Activated T-cell treated with anti-CD3 and anti-CD28 coated beads, Interleukin-2, amount 50 U/mL, for 1 hour (primary cell): ENCODE measurements around the gene MMP1.

ENCODE experiments used
- DNase-seq: peaks from one replicate; pipeline ENCODE4 v3.0.0-alpha.2; 2020

Gene MMP1

DNA sequence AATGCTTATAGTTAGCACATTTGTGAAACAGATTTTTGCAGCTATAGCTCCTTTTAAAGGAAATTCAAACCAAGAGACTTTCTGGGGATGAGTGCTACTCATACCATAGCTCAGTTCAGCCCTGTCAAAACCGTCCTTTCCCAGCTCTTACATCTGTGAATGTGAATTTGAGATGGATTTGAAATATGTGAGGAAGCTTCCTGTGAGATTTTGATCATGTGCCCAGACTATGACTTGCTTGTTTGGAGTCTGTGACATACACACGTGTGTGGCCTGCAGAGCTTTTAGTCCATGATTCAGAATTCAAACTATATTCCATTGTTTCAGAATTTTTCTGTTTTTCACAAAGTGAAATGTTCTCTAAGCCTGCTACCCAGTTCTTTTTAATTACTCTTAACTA lies 4.4 kb upstream of the MMP1 start:
- DNase-seq: no peak

GRCh38 chr11:102800767-102801166 lies 2.8 kb upstream of the MMP1 start:
- DNase-seq: no peak

GRCh38 chr11:102799681-102800340 lies 1.9 kb upstream of the MMP1 start:
- no peak for DNase-seq

DNA sequence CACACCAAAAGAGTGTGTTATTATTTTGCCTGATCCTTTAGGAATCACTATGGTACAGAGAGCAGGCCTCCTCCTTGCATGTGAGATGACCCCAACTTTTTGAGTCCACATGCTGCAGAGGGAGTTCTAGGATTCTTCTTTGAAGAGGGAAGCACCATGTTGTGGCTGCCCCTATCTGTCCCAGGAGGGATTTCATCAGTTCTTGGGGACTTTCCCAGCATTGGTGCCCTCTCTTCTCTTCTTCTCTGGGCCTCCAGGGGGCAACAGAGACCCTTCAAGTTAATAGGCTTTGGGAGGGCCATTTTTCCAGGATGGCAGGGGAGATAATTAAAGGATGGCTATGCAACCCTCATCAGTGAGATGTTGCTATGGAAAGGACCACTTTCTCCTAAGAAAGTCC lies 3.6 kb downstream of the MMP1 start:
- no peak for DNase-seq

GRCh38 chr11:102793677-102794290 lies 4.2 kb downstream of the MMP1 start:
- DNase-seq: no peak

DNA sequence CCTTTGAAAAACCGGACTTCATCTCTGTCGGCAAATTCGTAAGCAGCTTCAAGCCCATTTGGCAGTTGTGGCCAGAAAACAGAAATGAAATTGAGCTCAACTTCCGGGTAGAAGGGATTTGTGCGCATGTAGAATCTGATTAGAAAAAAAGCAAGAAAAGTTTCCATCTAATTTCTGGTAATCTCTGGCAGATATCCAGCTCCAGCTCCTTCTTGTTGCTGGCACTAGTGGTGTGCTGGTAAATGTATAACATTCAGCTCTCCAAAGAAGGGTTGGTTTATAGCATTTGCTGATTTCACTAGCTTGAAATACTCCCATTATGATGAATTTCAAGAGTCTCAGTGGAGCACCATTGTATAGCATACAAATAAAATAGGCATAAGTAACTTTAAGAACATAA lies 5.4 kb downstream of the MMP1 start:
- DNase-seq: no peak

DNA sequence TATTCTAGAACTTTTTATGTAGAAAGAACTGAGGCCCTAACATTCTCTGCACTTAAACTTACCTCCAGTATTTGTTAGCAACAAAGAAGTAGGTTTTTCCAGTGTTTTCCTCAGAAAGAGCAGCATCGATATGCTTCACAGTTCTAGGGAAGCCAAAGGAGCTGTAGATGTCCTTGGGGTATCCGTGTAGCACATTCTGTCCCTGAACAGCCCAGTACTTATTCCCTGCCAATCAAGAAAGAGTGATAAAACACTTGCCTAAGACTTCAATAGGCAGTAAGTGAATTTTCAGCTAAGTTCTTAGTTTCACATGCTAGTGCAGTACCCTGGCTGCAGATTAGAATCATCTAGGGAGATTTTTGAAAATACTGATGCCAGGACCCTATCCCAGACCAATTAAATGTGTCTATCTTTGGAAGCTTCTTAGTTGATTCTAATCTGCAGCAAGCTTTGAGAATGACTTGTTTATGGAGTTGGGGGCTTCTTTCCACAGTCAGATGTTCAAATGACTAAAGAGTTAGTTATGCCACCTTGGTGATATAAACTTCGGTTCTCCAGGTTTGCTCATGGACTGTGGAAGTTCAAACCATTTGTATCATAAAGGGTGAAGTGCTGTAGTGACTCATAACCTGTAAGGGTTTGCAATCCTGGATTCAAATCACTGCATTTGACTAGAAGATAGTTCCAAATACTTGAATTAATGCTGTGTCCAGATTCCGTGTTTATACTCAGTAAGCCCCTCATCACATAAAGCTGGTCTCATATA lies 6.5 kb downstream of the MMP1 start:
- no peak for DNase-seq

DNA sequence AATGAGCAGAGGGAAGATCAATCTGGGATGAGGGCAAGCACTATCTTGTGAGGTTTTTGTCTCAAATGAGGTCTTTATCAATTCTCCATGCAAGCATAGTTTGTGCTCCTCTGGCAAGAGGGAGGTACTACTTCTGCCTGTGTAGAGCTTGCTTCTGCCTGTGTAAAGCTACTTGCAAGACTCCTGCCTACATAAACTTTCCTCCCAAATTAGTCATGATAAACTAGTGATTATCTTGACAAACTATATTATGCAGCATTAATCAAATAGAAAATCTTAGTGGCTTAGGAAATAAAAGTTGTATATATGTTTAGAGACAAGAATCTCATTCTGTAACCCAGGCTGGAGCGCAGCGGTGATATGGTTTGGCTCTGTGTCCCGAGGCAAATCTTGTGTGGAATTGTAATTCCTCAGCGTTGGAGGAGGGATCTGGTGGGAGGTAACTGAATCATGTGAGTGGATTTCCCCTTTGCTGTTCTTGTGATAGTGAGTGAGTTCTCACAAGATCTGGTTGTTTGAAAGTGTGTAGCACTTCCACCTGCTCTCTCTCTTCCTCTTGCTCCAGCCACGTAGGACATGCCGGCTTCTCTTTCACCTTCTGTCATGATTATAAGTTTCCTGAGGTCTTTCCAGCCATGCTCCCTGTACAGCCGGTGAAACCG lies 9.5 kb downstream of the MMP1 start:
- no peak for DNase-seq

GRCh38 chr11:102784380-102784779 lies 13.6 kb downstream of the MMP1 start:
- no peak for DNase-seq

- DNase-seq: no peak
Measured at GRCh38 chr11:102783720-102784119, 14.2 kb downstream of the MMP1 start.

- DNase-seq: no peak
Measured at GRCh38 chr11:102783016-102783415, 14.9 kb downstream of the MMP1 start.

- DNase-seq: no peak
Measured at GRCh38 chr11:102781676-102782075, 16.3 kb downstream of the MMP1 start.

DNA sequence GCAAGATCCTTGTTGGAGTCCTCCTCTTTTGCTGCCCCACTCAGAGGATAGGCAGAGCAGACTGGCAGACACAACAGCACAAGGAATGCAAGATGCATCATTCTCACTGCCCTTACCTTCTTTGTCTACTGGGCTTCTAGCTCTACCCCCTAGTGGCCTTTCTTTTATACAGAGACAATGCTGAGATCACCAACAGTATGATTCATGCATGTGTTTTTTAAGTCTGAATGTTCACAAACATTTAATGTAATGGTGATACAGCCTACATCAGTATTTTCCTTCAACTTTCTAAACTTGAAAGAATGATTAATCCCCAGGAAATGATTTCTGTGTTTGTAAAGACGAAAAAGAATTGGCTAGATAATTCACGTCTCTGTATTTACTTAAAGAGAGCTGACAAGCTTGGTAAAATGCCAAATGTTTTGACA lies 17.5 kb downstream of the MMP1 start, which contains the start of gene MMP10:
Gene MMP10, minus strand, starts transcription at position 138 of the 428 bp plus-strand sequence. Its CDS starts 37 bp downstream, at position 101.
- no peak for DNase-seq

- no peak for DNase-seq
Measured at GRCh38 chr11:102776454-102776853, 21.5 kb downstream of the MMP1 start.

DNA sequence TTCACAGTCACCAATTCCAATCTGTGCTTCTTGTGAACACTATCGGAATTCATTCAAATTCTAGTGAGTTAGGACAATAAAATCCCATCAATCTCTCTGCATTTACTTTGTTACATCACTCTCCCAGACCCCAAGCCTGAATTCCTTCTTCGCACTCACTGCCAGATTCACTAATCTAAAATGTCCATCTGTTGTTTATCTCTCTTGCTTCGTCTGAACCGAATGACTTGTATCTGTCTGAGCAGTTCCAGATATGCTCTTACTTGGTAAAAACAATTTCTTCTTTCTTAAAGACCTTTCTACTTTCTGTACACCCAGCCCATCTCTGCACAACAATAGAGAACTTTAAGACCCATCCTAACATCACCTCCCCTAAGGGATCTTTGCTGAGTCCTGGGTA lies 24.6 kb downstream of the MMP1 start:
- no peak for DNase-seq

GRCh38 chr11:102771351-102771750 lies 26.6 kb downstream of the MMP1 start:
- DNase-seq: no peak

DNA sequence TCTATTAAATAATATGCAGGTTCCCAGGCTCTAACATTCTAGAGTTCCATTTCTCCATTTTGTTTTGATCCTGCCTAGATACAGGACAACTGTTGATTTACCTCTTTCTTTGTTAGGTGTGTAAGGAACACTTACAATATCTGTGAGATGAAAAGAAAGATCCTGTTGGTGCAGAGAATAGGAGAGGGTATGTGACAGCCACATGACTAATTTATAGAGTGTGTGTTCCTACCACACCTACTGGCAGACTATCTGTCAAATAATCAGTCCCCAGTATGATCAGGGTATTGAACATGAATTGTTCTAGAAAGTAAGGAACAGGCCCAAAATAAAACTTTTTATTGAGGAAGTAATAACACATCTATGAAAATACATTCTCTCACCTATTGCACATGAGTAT lies 27.8 kb downstream of the MMP1 start:
- no peak for DNase-seq

DNA sequence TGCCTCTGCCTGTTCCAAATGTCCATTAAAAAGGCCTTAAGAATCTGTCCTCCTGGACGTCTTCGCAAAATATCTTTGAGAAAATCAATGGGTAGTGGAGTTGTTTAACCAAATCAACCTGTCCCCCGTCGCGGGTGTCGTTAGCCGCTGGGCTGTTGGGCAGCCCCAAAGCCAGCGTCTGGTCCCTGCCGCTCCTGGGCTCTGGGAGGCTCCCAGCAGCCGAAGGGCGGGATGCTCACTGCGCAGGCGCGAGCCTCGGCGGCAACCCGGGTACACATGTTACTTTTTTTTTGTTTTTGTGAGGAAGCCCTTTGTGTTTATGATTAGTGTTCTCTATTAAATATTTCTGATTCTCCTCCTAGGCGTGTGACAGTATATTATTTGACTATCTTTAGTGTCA lies 30.2 kb downstream of the MMP1 start:
- DNase-seq: no peak

- no peak for DNase-seq
Measured at GRCh38 chr11:102763440-102763839, 34.5 kb downstream of the MMP1 start.

DNA sequence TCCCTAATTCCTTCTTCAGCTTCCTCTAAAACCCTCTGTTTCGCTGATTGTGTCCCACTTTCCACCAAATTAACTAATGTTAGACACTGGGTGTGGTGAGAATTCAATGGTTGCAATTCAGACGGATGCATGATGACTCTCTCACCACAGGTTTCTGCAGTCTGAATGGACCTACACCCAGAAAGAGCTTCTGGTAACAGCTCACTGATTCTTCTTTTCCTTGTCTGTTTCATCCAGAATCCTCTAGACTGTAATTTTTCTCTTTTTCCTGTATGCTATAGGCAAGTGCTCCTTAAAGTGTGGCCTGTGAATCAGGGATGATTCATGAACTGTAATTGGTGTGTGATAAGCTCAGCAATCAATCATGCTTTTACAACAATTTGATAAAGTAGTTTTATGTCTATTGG lies 35.6 kb downstream of the MMP1 start:
- no peak for DNase-seq

DNA sequence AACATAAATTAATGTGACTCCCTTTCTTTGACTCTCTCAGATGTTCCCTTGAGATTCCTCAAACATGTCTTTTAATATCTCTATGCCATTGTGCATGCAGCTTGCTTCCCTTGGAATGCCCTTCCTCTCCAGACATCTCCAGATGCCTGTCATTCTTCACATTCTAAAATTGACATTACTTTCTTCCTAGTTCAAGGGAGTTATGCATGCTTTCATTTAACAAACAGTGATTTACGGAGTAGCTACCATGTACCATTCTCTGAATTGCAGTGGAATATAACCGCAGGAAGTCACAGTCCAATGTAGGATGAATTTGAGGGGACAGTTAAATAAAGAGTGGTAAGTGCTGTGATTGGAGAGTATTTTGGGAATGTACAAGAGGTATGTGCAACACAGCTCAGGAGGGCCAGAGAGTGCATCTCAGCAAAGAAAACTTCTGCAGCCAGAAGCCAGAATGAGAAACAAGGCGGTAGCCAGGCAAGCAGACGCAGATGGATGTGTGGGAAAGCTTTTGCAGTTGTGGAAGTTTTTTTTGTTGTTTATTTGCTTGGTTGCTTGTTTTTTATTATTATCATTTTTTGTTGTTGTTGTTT lies 36.2 kb downstream of the MMP1 start:
- DNase-seq: no peak

GRCh38 chr11:102760344-102761035 lies 37.5 kb downstream of the MMP1 start:
- no peak for DNase-seq
